Testis (tissue), 3 donors: Measurements from ENCODE around the gene SNPH. TPM values are rescaled to one million over a fixed set of nuclear protein-coding genes. Genes with fewer than 3 reads are reported as not detected.
"Not testable (repeated sequence)": the region's sequence is repeated elsewhere in the genome, so short reads cannot be mapped to it uniquely, and the experiment has no call there.

ENCODE experiments used
- DNase-seq: peaks from one replicate; pipeline ENCODE4 v3.0.0-alpha.2; 2019
- H3K27ac ChIP-seq, 2 donors: fragments of 200-600 bp; sonication (generic); one replicate each; pipeline ENCODE4 v1.5.1; 2019
- H3K27me3 ChIP-seq: fragments of 200-600 bp; sonication (generic); one replicate; pipeline ENCODE4 v1.5.1; 2019
- H3K36me3 ChIP-seq: fragments of 200-600 bp; sonication (generic); one replicate; pipeline ENCODE4 v1.5.1; 2017; ENCODE audit warnings: low read depth; ENCODE audit errors: missing control alignments
- H3K4me1 ChIP-seq: fragments of 200-600 bp; sonication (generic); one replicate; pipeline ENCODE4 v1.5.1; 2019
- H3K4me3 ChIP-seq, 2 donors: fragments of 200-600 bp; sonication (generic); one replicate each; pipeline ENCODE4 v1.5.1; 2017 to 2019
- H3K9me3 ChIP-seq: fragments of 200-600 bp; sonication (generic); one replicate; pipeline ENCODE4 v1.5.1; 2017
- CTCF ChIP-seq, 3 experiments: fragments of 450-650 bp in 2 of 3; fragments of 200-600 bp in 1 of 3; sonication (generic) in 1 of 3; IDR thresholded peaks; one replicate each; pipeline ENCODE4 v1.5.1; 2016 to 2019; ENCODE audit warnings: antibody characterized with exemption in 3 of 3, mild to moderate bottlenecking in 2 of 3, moderate library complexity in 1 of 3
- POLR2A ChIP-seq: fragments of 450-650 bp; IDR thresholded peaks from one replicate; pipeline ENCODE4 v1.6.1; 2017; ENCODE audit warnings: antibody characterized with exemption, mild to moderate bottlenecking, moderate library complexity
- WGBS, 2 donors: methylation state at CpG; one replicate each; pipeline ENCODE4 v1.1.5; 2018; 5-methylcytosine and 5-hydroxymethylcytosine counted together
- intact Hi-C: fragments of 100-400 bp; cut with DNase I; formaldehyde crosslinking; loops from one replicate; pipeline ENCODE4 v1.15.1; 2023; ENCODE audit warnings: low total_unique reads
- polyA plus RNA-seq: library from polyadenylated mRNA; stranded (reverse); fragments of 350-450 nt; fragmentation: Illumina TruSeq; extraction: RNeasy Lipid Tissue Mini Kit (QIAGEN cat#74804); gene quantifications from one replicate; pipeline ENCODE4 v1.2.3, GENCODE V29; 2014; ENCODE audit warnings: low read depth, low replicate concordance; ENCODE audit not compliant: insufficient read depth
- total RNA-seq, 2 donors: library from RNA; depleted of rRNA; stranded (reverse); fragments of >200 nt; gene quantifications; one replicate each; pipeline ENCODE4 v1.2.3, GENCODE V29; 2016

Gene SNPH
- total and polyA plus RNA-seq, 3 donors from 2014 or later: 4.2 to 10.4 (median 9.0) TPM

- Histone ChIP-seq H3K4me1 (no peaks in the 10 kb centered on the region), H3K27me3 (no peaks in the 10 kb centered on the region), H3K9me3 (no peaks in the 10 kb centered on the region), H3K27ac (no peak overlapping the region), H3K36me3 (no peaks in the 10 kb centered on the region), H3K4me3 (no peak overlapping the region)
- DNase-seq: no peak
- WGBS, 2 donors: 46 to 54% methylated on average over 2 of the region's 2 CpGs
- no peak for TF ChIP-seq CTCF (IDR thresholded peaks at IDR 0.05)
- no peak for TF ChIP-seq POLR2A
- intact Hi-C loops: no loop called here
These were observed 20.5 kb upstream of the SNPH start for GRCh38 chr20:1245578-1245977.

GRCh38 chr20:1247689-1248088, 18.4 kb upstream of the SNPH start:
- intact Hi-C loops: no loop called here
- no peaks in the 10 kb centered on the region for H3K9me3 ChIP-seq

GRCh38 chr20:1250282-1250681, 15.8 kb upstream of the SNPH start:
- H3K4me3 ChIP-seq, DNase-seq, intact Hi-C loops, H3K27ac ChIP-seq, H3K27me3 ChIP-seq, H3K4me1 ChIP-seq, H3K36me3 ChIP-seq, H3K9me3 ChIP-seq: not testable (repeated sequence)
- 79 to 95% methylated on average over 2 of the region's 2 CpGs for WGBS, 2 donors

More at GRCh38 chr20:1247689-1248088, 18.4 kb upstream of the SNPH start:
- no peaks in the 10 kb centered on the region for H3K36me3 ChIP-seq
- no peak overlapping the region for H3K27ac ChIP-seq
- H3K27me3 ChIP-seq: no peaks in the 10 kb centered on the region
- TF ChIP-seq CTCF (IDR thresholded peaks at IDR 0.05): no peak
- DNase-seq: no peak
- no peaks in the 10 kb centered on the region for H3K4me1 ChIP-seq
- H3K4me3 ChIP-seq: no peak overlapping the region

- no peak for TF ChIP-seq POLR2A
- TF ChIP-seq CTCF (IDR thresholded peaks at IDR 0.05): no peak
- H3K9me3 ChIP-seq: no peaks in the 10 kb centered on the region
- intact Hi-C loops: no loop called here
- no peak overlapping the region for H3K4me3 ChIP-seq
- 85 to 91% methylated on average over 3 of the region's 3 CpGs for WGBS, 2 donors
- DNase-seq: no peak
- H3K27me3 ChIP-seq: no peaks in the 10 kb centered on the region
- no peaks in the 10 kb centered on the region for H3K36me3 ChIP-seq
- H3K27ac ChIP-seq: no peak overlapping the region
- H3K4me1 ChIP-seq: no peaks in the 10 kb centered on the region
These were observed 13.7 kb upstream of the SNPH start for GRCh38 chr20:1252416-1252815.

GRCh38 chr20:1254254-1254653, 11.8 kb upstream of the SNPH start:
- H3K4me3 ChIP-seq: no peak overlapping the region
- TF ChIP-seq CTCF (IDR thresholded peaks at IDR 0.05) (no peak), POLR2A (no peak)
- no peak for DNase-seq
- H3K27me3 ChIP-seq: no peaks in the 10 kb centered on the region
- H3K9me3 ChIP-seq: no peaks in the 10 kb centered on the region
- intact Hi-C loops: no loop called here
- H3K36me3 ChIP-seq: no peaks in the 10 kb centered on the region
- no peaks in the 10 kb centered on the region for H3K4me1 ChIP-seq
- no peak overlapping the region for H3K27ac ChIP-seq
- 57 to 64% methylated on average over 2 of the region's 2 CpGs for WGBS, 2 donors
